A549 (cell line): ENCODE measurements around the gene CLDN14. TPM values are rescaled to one million over a fixed set of nuclear protein-coding genes. Genes with fewer than 3 reads are reported as not detected.
A peak's percentile ranks its signal among the peaks of the same experiment; 100 is the strongest.

ENCODE experiments used
- ATAC-seq, 2 experiments: fragments of 200-7000 bp in 1 of 2; fragments of >200 bp in 1 of 2; cut with Nextera tagmentation in 1 of 2; cut with Tn5 transposase in 1 of 2; 3 replicates each; pipeline versions ENCODE4 v1.8.0 to v1.9.1; 2018 to 2020; ENCODE audit warnings: mild to moderate bottlenecking in 1 of 2, moderate library complexity in 1 of 2
- CTCF ChIA-PET: fragments of 300-600 bp; sonication (Branson Sonifier 250); formaldehyde crosslinking; extraction: SDS; loops from one replicate; lab custom pipeline; 2021; ENCODE audit warnings: antibody characterized with exemption, inconsistent platforms; lab: Yijun Ruan, JAX
- POLR2A ChIA-PET: fragments of 350-600 bp; formaldehyde crosslinking; extraction: SDS; loops from one replicate; lab custom pipeline; 2021; ENCODE audit warnings: antibody characterized with exemption, inconsistent platforms; lab: Yijun Ruan, JAX
- DNase-seq, 2 experiments: peaks; one replicate each; pipeline versions ENCODE4 v3.0.0 to v3.0.0-alpha.2; 2011 to 2016; ENCODE audit warnings: low read depth in 1 of 2, low spot score in 1 of 2
- FAIRE-seq: peaks from 2 replicates; lab custom pipeline; 2011; peaks lifted over from hg19 to GRCh38; lab: Jason Lieb, UNC
- H3K27ac ChIP-seq, 2 experiments: fragments of >200 bp; sonication (Bioruptor Twin); formaldehyde crosslinking; 3 replicates each; pipeline ENCODE4 v1.5.1; 2016 to 2017
- H3K4me1 ChIP-seq: fragments of >200 bp; sonication (Bioruptor Twin); formaldehyde crosslinking; 3 replicates; pipeline ENCODE4 v1.6.1; 2016
- H3K4me2 ChIP-seq: fragments of >200 bp; sonication (Bioruptor Twin); formaldehyde crosslinking; 3 replicates; pipeline ENCODE4 v1.6.1; 2016
- H3K4me3 ChIP-seq: fragments of >200 bp; sonication (Bioruptor Twin); formaldehyde crosslinking; 3 replicates; pipeline ENCODE4 v1.5.1; 2016
- H3K9me3 ChIP-seq: fragments of >200 bp; sonication (Bioruptor Twin); formaldehyde crosslinking; 3 replicates; pipeline ENCODE4 v1.6.1; 2016
- EP300 ChIP-seq, 2 experiments: fragments of >200 bp; sonication (Bioruptor Twin); formaldehyde crosslinking; IDR thresholded peaks; 2 replicates in 1 of 2; 3 replicates in 1 of 2; pipeline ENCODE4 v1.6.1; 2016 to 2017
- FOSB ChIP-seq: fragments of 250-450 bp; sonication (Bioruptor Pico); IDR thresholded peaks from 2 replicates; pipeline ENCODE4 v1.5.0; 2020; ENCODE audit warnings: mild to moderate bottlenecking, moderate library complexity
- GATA3 ChIP-seq: IDR thresholded peaks from 2 replicates; pipeline ENCODE4 v1.6.1; 2012; ENCODE audit warnings: borderline replicate concordance
- HEYL ChIP-seq: fragments of 250-450 bp; sonication (Bioruptor Pico); IDR thresholded peaks from 2 replicates; pipeline ENCODE4 v1.8.0; 2021; ENCODE audit warnings: mild to moderate bottlenecking, moderate library complexity
- HOXA7 ChIP-seq: fragments of 250-450 bp; sonication (Bioruptor Pico); IDR thresholded peaks from 2 replicates; pipeline ENCODE4 v1.5.0; 2020; ENCODE audit warnings: mild to moderate bottlenecking, moderate library complexity
- HOXB13 ChIP-seq: fragments of 250-450 bp; sonication (Bioruptor Pico); IDR thresholded peaks from 2 replicates; pipeline ENCODE4 v1.5.0; 2020; ENCODE audit warnings: low read depth, mild to moderate bottlenecking, moderate library complexity
- HOXB5 ChIP-seq: fragments of 250-450 bp; sonication (Bioruptor Pico); IDR thresholded peaks from 2 replicates; pipeline ENCODE4 v1.5.0; 2020; ENCODE audit warnings: mild to moderate bottlenecking, moderate library complexity
- KDM1A ChIP-seq: fragments of 200-600 bp; sonication (generic); IDR thresholded peaks from 2 replicates; pipeline ENCODE4 v1.6.1; 2016; ENCODE audit warnings: low read depth, mild to moderate bottlenecking
- MAFK ChIP-seq: fragments of 450-650 bp; IDR thresholded peaks from 2 replicates; pipeline ENCODE4 v1.6.1; 2014; ENCODE audit not compliant: partially characterized antibody
- NFE2L2 ChIP-seq: fragments of 150-350 bp; conservative IDR thresholded peaks from 2 replicates; pipeline ENCODE4 v1.6.1; 2014; ENCODE audit warnings: low read length
- NPAS2 ChIP-seq: fragments of 250-450 bp; sonication (Bioruptor Pico); IDR thresholded peaks from 2 replicates; pipeline ENCODE4 v1.8.0; 2022; ENCODE audit warnings: mild to moderate bottlenecking, moderate library complexity, borderline replicate concordance
- POLR2A ChIP-seq: IDR thresholded peaks from 2 replicates; pipeline ENCODE4 v1.6.1; 2012; ENCODE audit warnings: mild to moderate bottlenecking, low read length
- POLR2AphosphoS2 ChIP-seq: conservative IDR thresholded peaks from 2 replicates; pipeline ENCODE4 v1.6.1; 2012; ENCODE audit warnings: low read length, improper control_type of control experiment, inconsistent platforms
- RAD21 ChIP-seq, 2 experiments: fragments of >200 bp in 1 of 2; sonication (Bioruptor Twin) in 1 of 2; formaldehyde crosslinking in 1 of 2; IDR thresholded peaks in 1 of 2; conservative IDR thresholded peaks in 1 of 2; 2 replicates in 1 of 2; 3 replicates in 1 of 2; pipeline ENCODE4 v1.6.1; 2012 to 2018; ENCODE audit warnings: inconsistent platforms in 1 of 2
- RCOR1 ChIP-seq: fragments of 150-350 bp; IDR thresholded peaks from 2 replicates; pipeline ENCODE4 v1.6.1; 2014; ENCODE audit warnings: antibody characterized with exemption, low read length, low read depth
- RFX5 ChIP-seq: fragments of 450-650 bp; IDR thresholded peaks from 2 replicates; pipeline ENCODE4 v1.7.1; 2014; ENCODE audit warnings: antibody characterized with exemption, mild to moderate bottlenecking, moderate library complexity
- RNF2 ChIP-seq: fragments of 200-600 bp; sonication (generic); IDR thresholded peaks from 2 replicates; pipeline ENCODE4 v1.6.1; 2016; ENCODE audit warnings: low read depth, mild to moderate bottlenecking, antibody characterized with exemption, moderate library complexity, borderline replicate concordance
- TP53 ChIP-seq: fragments of 250-450 bp; sonication (Bioruptor Pico); IDR thresholded peaks from 2 replicates; pipeline ENCODE4 v1.5.0; 2021; ENCODE audit warnings: mild to moderate bottlenecking, moderate library complexity
- ZFP36 ChIP-seq: fragments of 450-650 bp; IDR thresholded peaks from 2 replicates; pipeline ENCODE4 v1.6.1; 2014; ENCODE audit warnings: borderline replicate concordance; ENCODE audit not compliant: partially characterized antibody
- WGBS: methylation state at CpG from one replicate; pipeline ENCODE4 v1.1.6; 2017; ENCODE audit errors: missing lambda C conversion rate; 5-methylcytosine and 5-hydroxymethylcytosine counted together
- polyA plus RNA-seq, 4 experiments: library from polyadenylated mRNA; depleted of rRNA in 3 of 4; stranded (reverse); fragments of >200 nt; fragmentation: RNase III in 1 of 4; extraction: RNeasy Plus Mini Kit Qiagen cat#74134 plus additional on column Dnase treatment in 1 of 4; gene quantifications; 2 replicates in 3 of 4; 3 replicates in 1 of 4; pipeline ENCODE4 v1.2.3, GENCODE V29; 2011 to 2017
- TF ChIP-seq, protein P1 (sequence below): fragments of >200 bp; sonication (Bioruptor Twin); formaldehyde crosslinking; IDR thresholded peaks from 3 replicates; pipeline ENCODE4 v1.5.1; 2016
- TF ChIP-seq, protein P2 (sequence below): fragments of 450-650 bp; IDR thresholded peaks from 2 replicates; pipeline ENCODE4 v1.6.1; 2014; ENCODE audit warnings: antibody characterized with exemption
- TF ChIP-seq, protein P3 (sequence below): IDR thresholded peaks from 2 replicates; pipeline ENCODE4 v1.6.1; 2012; ENCODE audit warnings: low read depth, borderline replicate concordance
- TF ChIP-seq, protein P4 (sequence below): fragments of 200-600 bp; sonication (generic); IDR thresholded peaks from 2 replicates; pipeline ENCODE4 v1.6.1; 2016; ENCODE audit warnings: antibody characterized with exemption, mild to moderate bottlenecking, moderate library complexity
- TF ChIP-seq, protein P5 (sequence below): fragments of >200 bp; sonication (Bioruptor Twin); formaldehyde crosslinking; IDR thresholded peaks from 3 replicates; pipeline ENCODE4 v1.6.1; 2016
- TF ChIP-seq, protein P6 (sequence below): fragments of 250-450 bp; sonication (Bioruptor Pico); IDR thresholded peaks from 2 replicates; pipeline ENCODE4 v1.5.0; 2020; ENCODE audit warnings: low read depth, mild to moderate bottlenecking, moderate library complexity

Gene CLDN14
- polyA plus RNA-seq, 2 of the 4 experiments (the other 2 are of a cell fraction): not detected

DNA sequence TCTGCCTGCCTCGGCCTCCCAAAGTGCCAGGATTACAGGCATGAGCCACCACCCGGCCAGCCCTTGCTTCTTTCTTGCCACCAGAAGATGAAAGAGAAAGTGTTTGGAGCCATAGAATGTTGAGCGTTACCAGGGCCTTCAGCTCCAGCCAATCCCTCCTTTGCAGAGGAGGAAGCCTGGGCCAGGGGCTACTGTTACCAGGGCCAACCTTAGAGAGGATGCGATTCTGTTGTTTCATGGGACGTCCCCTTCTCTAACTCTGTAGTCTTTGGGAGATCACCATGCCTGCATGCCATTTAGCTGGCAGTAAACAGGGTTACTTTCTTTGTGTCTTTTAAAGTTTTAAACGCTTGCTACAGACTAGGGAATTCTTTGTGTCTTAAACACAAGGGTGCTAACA is 45.8 kb downstream of the CLDN14 start:
- no peak for ATAC-seq
- no peak for TF ChIP-seq HOXB5 (CRISPR knock-in tag)
- TF ChIP-seq HEYL (CRISPR knock-in tag): no peak
- no peak for TF ChIP-seq GATA3
- TF ChIP-seq KDM1A: no peak
- TF ChIP-seq, protein P1, sequence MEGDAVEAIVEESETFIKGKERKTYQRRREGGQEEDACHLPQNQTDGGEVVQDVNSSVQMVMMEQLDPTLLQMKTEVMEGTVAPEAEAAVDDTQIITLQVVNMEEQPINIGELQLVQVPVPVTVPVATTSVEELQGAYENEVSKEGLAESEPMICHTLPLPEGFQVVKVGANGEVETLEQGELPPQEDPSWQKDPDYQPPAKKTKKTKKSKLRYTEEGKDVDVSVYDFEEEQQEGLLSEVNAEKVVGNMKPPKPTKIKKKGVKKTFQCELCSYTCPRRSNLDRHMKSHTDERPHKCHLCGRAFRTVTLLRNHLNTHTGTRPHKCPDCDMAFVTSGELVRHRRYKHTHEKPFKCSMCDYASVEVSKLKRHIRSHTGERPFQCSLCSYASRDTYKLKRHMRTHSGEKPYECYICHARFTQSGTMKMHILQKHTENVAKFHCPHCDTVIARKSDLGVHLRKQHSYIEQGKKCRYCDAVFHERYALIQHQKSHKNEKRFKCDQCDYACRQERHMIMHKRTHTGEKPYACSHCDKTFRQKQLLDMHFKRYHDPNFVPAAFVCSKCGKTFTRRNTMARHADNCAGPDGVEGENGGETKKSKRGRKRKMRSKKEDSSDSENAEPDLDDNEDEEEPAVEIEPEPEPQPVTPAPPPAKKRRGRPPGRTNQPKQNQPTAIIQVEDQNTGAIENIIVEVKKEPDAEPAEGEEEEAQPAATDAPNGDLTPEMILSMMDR: no peak
- no peak for TF ChIP-seq HOXA7 (CRISPR knock-in tag)
- TF ChIP-seq POLR2AphosphoS2: no peak
- TF ChIP-seq NPAS2 (CRISPR knock-in tag): no peak
- TF ChIP-seq, protein P2, sequence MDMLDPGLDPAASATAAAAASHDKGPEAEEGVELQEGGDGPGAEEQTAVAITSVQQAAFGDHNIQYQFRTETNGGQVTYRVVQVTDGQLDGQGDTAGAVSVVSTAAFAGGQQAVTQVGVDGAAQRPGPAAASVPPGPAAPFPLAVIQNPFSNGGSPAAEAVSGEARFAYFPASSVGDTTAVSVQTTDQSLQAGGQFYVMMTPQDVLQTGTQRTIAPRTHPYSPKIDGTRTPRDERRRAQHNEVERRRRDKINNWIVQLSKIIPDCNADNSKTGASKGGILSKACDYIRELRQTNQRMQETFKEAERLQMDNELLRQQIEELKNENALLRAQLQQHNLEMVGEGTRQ: no peak
- TF ChIP-seq ZFP36: no peak
- TF ChIP-seq NFE2L2: no peak
- TF ChIP-seq, protein P3, sequence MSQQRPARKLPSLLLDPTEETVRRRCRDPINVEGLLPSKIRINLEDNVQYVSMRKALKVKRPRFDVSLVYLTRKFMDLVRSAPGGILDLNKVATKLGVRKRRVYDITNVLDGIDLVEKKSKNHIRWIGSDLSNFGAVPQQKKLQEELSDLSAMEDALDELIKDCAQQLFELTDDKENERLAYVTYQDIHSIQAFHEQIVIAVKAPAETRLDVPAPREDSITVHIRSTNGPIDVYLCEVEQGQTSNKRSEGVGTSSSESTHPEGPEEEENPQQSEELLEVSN: no peak
- TF ChIP-seq, protein P4, sequence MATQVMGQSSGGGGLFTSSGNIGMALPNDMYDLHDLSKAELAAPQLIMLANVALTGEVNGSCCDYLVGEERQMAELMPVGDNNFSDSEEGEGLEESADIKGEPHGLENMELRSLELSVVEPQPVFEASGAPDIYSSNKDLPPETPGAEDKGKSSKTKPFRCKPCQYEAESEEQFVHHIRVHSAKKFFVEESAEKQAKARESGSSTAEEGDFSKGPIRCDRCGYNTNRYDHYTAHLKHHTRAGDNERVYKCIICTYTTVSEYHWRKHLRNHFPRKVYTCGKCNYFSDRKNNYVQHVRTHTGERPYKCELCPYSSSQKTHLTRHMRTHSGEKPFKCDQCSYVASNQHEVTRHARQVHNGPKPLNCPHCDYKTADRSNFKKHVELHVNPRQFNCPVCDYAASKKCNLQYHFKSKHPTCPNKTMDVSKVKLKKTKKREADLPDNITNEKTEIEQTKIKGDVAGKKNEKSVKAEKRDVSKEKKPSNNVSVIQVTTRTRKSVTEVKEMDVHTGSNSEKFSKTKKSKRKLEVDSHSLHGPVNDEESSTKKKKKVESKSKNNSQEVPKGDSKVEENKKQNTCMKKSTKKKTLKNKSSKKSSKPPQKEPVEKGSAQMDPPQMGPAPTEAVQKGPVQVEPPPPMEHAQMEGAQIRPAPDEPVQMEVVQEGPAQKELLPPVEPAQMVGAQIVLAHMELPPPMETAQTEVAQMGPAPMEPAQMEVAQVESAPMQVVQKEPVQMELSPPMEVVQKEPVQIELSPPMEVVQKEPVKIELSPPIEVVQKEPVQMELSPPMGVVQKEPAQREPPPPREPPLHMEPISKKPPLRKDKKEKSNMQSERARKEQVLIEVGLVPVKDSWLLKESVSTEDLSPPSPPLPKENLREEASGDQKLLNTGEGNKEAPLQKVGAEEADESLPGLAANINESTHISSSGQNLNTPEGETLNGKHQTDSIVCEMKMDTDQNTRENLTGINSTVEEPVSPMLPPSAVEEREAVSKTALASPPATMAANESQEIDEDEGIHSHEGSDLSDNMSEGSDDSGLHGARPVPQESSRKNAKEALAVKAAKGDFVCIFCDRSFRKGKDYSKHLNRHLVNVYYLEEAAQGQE: no peak
- no peak for TF ChIP-seq RCOR1
- no peak for TF ChIP-seq FOSB (CRISPR knock-in tag)
- TF ChIP-seq, protein P5, sequence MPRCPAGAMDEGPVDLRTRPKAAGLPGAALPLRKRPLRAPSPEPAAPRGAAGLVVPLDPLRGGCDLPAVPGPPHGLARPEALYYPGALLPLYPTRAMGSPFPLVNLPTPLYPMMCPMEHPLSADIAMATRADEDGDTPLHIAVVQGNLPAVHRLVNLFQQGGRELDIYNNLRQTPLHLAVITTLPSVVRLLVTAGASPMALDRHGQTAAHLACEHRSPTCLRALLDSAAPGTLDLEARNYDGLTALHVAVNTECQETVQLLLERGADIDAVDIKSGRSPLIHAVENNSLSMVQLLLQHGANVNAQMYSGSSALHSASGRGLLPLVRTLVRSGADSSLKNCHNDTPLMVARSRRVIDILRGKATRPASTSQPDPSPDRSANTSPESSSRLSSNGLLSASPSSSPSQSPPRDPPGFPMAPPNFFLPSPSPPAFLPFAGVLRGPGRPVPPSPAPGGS: no peak
- TF ChIP-seq, all 56 proteins: peak for 0
- Histone ChIP-seq H3K4me2 (no peak overlapping the region), H3K27ac (peak overlapping the region in 1 of 2 experiments; percentile 93; a peak in 4 of 6 replicates), H3K4me1 (peaks cover 65% of the 10 kb centered on the region), H3K9me3 (no peaks in the 10 kb centered on the region), H3K4me3 (no peak overlapping the region)
- ChIA-PET CTCF (no interaction called here), POLR2A (interaction anchor here (1.9 kb wide), 1 partner anchor 44 kb away, joined by 5 read pairs; no protein-coding TSS in a partner anchor)
- no peak for DNase-seq
- no peak for FAIRE-seq
- WGBS: 89% methylated on average over 6 of the region's 6 CpGs

DNA sequence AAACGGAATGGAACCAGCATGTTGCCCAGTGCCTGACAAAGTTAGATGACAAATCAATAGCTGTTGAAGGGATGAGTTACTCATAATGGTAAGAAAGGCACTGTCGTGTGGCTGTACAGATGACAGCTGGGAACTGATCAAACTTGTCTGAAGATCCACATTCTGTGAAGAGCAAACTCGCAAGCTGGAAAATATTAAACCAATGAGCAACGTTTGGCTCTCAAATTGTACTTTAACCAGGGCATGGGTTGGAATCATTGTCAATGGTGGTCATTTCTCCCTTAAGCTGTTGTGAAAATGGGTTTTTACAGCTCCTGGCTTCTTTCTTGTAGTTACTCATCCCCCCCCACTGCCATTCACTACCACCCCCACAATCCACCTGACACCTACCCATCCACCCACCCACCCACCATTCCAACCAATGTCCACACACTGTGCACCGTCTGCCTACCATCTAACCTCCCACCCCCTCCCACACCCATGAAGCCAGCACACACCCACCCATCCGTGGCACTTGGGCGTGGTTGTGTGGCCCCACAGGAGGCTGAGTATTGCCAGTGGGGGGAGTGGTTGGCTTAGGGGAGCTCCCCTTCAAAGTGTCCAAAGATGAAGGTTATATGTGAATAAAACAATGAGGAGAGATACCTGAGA is 46.7 kb downstream of the CLDN14 start:
- H3K4me2 ChIP-seq: peak overlapping the region; percentile 19
- no peak overlapping the region for H3K4me3 ChIP-seq
- no peaks in the 10 kb centered on the region for H3K9me3 ChIP-seq
- H3K27ac ChIP-seq: peak overlapping the region; percentile 41 to 93; a peak in 5 of 6 replicates
- no peak for ATAC-seq
- ChIA-PET CTCF (interaction anchor here (0.6 to 4.0 kb wide), 2 partner anchors 11 to 295 kb away, joined by 3 to 18 read pairs; no protein-coding TSS in a partner anchor), POLR2A (interaction anchor here (1.9 kb wide), 1 partner anchor 45 kb away, joined by 5 read pairs; no protein-coding TSS in a partner anchor)
- FAIRE-seq: no peak
- peaks cover 66% of the 10 kb centered on the region for H3K4me1 ChIP-seq
- 49% methylated on average over 6 of the region's 7 CpGs for WGBS
- DNase-seq: no peak
- TF ChIP-seq HOXB13 (CRISPR knock-in tag) (no peak), RFX5 (no peak), TP53 (CRISPR knock-in tag) (no peak), MAFK (no peak), FOSB (CRISPR knock-in tag) (no peak), RNF2 (no peak), RAD21 (conservative IDR thresholded peaks at IDR 0.05 in 1 of 2, IDR thresholded peaks at IDR 0.05 in 1 of 2) (no peak), EP300 (IDR thresholded peaks at IDR 0.05) (no peak), POLR2A (no peak)
- TF ChIP-seq, protein P3: no peak
- TF ChIP-seq, protein P2: no peak
- TF ChIP-seq, protein P6, sequence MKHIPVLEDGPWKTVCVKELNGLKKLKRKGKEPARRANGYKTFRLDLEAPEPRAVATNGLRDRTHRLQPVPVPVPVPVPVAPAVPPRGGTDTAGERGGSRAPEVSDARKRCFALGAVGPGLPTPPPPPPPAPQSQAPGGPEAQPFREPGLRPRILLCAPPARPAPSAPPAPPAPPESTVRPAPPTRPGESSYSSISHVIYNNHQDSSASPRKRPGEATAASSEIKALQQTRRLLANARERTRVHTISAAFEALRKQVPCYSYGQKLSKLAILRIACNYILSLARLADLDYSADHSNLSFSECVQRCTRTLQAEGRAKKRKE (CRISPR knock-in tag): no peak
